HUES48 (cell line): Measurements from ENCODE around the gene SFI1.

ENCODE experiments used
- H3K27ac ChIP-seq: one replicate; pipeline ENCODE4 v1.7.0; 2013; ENCODE audit warnings: low read depth, low read length, inconsistent platforms
- H3K27me3 ChIP-seq: 2 replicates; pipeline ENCODE4 v1.6.1; 2013; ENCODE audit warnings: mild to moderate bottlenecking, low read length; ENCODE audit not compliant: control insufficient read depth, insufficient read depth
- H3K36me3 ChIP-seq: 2 replicates; pipeline ENCODE4 v1.6.1; 2013; ENCODE audit warnings: low read length; ENCODE audit not compliant: control insufficient read depth, insufficient read depth
- H3K4me1 ChIP-seq: 2 replicates; pipeline ENCODE4 v1.6.1; 2013; ENCODE audit warnings: mild to moderate bottlenecking, low read length; ENCODE audit not compliant: control insufficient read depth, insufficient read depth
- H3K4me3 ChIP-seq: 2 replicates; pipeline ENCODE4 v1.5.1; 2013; ENCODE audit warnings: mild to moderate bottlenecking, low read depth, low read length
- H3K9ac ChIP-seq: 2 replicates; pipeline ENCODE4 v1.6.1; 2013; ENCODE audit warnings: mild to moderate bottlenecking, low read depth, low read length, moderate library complexity
- H3K9me3 ChIP-seq: 2 replicates; pipeline ENCODE4 v1.6.1; 2013; ENCODE audit warnings: low read length; ENCODE audit not compliant: control insufficient read depth, insufficient read depth

SFI1 gene

DNA sequence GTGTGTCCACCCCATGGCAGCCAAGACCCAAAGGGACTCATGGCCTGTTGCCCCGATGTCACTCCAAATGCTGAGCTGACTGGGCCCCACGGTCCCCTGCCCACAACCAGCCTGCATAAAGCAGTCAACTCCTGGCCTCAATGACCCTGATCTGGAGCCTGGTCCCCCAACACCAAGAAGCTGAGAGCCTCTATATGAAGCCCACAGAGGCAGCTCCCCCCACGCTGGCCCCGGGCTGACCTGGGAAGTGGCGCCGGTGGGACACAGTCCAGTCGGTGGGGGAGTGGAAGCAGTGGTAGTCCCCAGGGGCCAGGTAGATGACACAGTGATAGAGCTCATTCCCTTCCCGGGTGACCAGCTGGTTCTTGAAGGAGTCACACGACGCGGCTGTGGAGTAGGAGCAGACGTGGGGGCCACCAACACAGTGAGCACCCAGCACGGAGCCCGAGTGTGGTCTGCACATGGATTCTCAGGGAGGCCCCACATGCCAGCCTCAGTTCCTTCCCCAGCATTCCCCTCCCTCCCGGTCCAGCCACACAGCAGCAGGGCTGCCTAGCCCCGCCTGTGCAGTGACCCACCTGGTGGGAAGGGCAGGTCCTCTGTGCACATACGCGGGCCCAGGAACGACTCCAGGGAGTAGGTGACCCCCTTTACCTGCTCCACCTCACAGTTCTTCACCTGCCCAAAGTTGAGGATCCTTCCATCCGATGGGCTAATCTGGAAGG is 124.6 kb downstream of the SFI1 start:
- Histone ChIP-seq H3K9ac (no peak overlapping the region), H3K4me3 (no peak overlapping the region), H3K9me3 (no peaks in the 10 kb centered on the region), H3K36me3 (peaks cover 44% of the 10 kb centered on the region), H3K27ac (no peak overlapping the region), H3K4me1 (peaks cover 15% of the 10 kb centered on the region), H3K27me3 (no peaks in the 10 kb centered on the region)

DNA sequence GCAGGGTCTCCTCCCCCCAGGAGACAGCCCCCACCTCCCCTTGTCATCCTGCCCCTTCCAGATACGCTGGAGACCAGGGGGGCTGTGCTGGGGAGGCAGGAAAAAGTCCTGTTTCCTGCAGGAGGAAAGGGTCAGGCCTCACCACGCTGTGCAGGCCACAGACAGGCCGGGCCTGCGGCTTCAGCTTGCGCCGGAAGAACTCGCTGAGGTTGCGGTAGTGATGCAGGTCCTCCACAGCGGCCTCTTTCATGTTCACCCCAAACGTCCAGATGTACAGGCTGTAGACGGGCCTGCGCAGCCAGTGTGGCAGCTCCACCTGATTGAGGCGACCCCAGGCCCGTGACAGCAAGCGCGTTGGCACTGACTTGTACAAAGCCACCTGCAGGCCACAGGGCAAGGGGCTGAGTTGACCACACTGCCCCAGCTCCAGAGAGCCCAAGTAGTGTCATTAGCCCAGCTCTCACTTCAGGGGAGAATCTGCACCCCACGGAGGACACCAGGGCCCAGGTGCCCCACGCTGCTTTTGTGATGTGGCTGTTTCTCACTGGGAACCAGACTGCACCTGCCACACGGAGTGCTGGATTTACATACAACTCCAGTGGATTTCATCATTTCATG is 125.3 kb downstream of the SFI1 start:
- Histone ChIP-seq H3K36me3 (peaks cover 44% of the 10 kb centered on the region), H3K27ac (no peak overlapping the region), H3K4me1 (peaks cover 22% of the 10 kb centered on the region), H3K4me3 (no peak overlapping the region), H3K9ac (no peak overlapping the region), H3K27me3 (no peaks in the 10 kb centered on the region), H3K9me3 (no peaks in the 10 kb centered on the region)

DNA sequence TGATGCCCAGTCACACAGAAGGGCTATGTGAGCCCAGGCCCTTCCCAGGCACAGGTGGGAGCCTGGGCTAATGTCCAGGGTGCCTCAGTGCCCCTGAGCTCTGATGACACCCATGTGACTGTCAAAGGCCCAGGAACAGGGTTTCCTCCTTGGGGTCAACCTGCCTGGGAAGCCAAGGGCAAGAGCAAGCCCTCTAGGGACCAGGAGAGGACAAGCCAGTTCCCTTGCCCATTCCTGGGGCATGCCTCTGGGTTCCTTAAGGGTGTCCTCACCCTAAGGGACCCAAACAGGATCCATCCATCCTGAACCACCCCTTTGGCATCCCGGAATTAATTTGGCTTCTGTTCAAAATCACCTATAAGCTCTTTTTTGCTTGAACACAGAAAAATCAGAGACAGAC is 126.6 kb downstream of the SFI1 start:
- H3K9ac ChIP-seq: no peak overlapping the region
- peaks cover 44% of the 10 kb centered on the region for H3K36me3 ChIP-seq
- H3K27ac ChIP-seq: no peak overlapping the region
- H3K4me3 ChIP-seq: no peak overlapping the region
- no peaks in the 10 kb centered on the region for H3K27me3 ChIP-seq
- H3K9me3 ChIP-seq: no peaks in the 10 kb centered on the region
- peaks cover 26% of the 10 kb centered on the region for H3K4me1 ChIP-seq

DNA sequence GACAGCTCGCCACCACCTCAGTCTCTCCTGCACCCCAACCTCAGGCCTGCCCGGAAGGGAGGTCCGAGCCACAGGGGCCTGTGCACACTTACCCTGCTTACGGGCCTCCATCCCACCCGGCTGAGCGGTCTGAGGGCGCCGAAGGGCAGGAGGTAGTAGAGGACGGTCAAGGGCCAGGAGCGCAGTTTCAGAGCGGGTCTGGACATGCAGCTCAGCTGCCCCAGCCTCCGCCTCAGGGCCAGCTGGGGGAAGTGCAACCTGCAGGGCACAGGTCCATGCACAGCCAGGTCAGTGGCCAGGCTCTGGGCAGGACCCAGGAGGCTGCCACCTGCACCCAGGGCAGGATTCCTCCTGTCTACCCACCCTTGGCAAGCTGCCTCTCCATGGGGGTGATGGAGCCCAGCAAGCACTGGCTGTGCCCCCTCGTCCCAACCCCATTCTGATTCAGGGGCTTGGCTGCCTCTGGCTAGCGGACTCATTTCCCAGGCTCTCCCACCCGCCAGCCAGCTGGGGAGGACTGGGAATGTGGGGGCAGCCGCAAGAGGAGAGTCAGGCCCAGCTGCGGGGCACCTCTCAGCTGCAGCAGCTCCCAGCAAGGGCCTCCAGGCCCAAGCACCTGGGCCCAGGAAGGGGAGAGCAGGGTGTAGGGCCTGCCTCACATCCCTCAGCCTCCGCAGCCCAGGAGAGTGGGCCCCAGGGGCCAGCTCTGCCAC is 127.4 kb downstream of the SFI1 start:
- Histone ChIP-seq H3K36me3 (peaks cover 38% of the 10 kb centered on the region), H3K9ac (no peak overlapping the region)

DNA sequence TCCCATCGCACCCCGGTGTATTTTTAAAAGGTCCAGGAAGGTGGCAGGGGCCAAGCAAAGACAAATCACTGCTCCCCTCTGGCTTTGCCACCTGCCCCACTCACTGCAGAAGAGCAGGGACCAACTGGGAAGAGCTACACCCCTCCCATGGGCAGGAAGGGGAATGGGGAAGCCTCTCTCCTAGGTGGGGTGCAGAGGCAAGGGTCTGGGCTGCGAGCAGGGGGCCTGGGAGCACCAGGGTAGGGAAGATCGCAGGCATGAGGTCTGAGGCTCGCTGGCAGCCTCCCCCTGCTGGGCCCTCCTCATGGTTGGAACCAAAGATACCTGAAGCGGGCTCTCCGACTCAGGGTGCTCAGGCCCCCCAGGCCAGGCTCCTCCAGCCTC is 128.9 kb downstream of the SFI1 start:
- Histone ChIP-seq H3K9me3 (no peaks in the 10 kb centered on the region), H3K27me3 (no peaks in the 10 kb centered on the region), H3K9ac (no peak overlapping the region), H3K4me1 (peaks cover 26% of the 10 kb centered on the region), H3K36me3 (peaks cover 31% of the 10 kb centered on the region), H3K4me3 (no peak overlapping the region), H3K27ac (peak overlapping the region; percentile 37)

More for the DNA sequence above, 127.4 kb downstream of the SFI1 start:
- Histone ChIP-seq H3K4me1 (peaks cover 26% of the 10 kb centered on the region), H3K27me3 (no peaks in the 10 kb centered on the region), H3K9me3 (no peaks in the 10 kb centered on the region), H3K27ac (no peak overlapping the region), H3K4me3 (no peak overlapping the region)

DNA sequence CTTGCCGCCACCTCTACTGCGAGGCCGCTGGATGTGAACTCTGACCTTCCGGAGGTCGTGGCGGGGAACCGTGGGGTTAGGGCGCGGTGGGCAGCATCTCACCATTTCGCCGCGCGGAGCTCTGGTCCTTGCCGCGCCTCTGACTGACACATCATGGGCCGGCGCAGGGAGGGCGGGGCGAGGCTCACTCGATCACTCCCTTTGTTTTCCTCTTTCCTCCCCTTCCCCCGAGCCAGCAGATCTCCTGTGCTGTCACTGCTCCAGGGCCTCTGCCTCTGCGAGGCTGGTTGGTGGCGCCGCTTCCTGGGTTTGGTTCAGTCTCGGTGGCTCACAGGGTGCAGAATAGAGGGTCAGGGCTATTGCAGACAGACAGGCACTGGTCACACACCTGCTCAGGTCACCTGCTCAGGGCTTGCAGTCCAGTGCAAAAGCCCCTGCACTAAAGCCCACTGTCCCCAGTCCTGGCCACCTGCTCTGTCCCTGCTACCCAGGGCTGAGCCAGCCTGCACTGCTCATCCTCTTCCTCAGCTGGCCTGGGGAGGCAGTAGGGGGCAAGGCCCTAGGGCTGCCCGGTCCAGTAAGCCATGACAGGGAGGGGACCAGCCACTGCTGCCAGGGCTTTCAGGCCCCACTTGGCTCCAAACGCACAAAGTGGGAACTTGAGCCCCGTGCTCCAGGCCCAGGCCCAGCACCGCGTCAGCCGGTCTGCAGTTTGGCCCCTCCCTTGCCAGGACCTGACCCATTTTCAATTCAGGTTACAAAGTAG is 129.5 kb downstream of the SFI1 start:
- no peak overlapping the region for H3K9ac ChIP-seq
- peaks cover 25% of the 10 kb centered on the region for H3K36me3 ChIP-seq
- H3K4me3 ChIP-seq: no peak overlapping the region
- H3K27me3 ChIP-seq: no peaks in the 10 kb centered on the region
- H3K9me3 ChIP-seq: no peaks in the 10 kb centered on the region
- H3K27ac ChIP-seq: peak overlapping the region; percentile 68
- H3K4me1 ChIP-seq: peaks cover 26% of the 10 kb centered on the region

DNA sequence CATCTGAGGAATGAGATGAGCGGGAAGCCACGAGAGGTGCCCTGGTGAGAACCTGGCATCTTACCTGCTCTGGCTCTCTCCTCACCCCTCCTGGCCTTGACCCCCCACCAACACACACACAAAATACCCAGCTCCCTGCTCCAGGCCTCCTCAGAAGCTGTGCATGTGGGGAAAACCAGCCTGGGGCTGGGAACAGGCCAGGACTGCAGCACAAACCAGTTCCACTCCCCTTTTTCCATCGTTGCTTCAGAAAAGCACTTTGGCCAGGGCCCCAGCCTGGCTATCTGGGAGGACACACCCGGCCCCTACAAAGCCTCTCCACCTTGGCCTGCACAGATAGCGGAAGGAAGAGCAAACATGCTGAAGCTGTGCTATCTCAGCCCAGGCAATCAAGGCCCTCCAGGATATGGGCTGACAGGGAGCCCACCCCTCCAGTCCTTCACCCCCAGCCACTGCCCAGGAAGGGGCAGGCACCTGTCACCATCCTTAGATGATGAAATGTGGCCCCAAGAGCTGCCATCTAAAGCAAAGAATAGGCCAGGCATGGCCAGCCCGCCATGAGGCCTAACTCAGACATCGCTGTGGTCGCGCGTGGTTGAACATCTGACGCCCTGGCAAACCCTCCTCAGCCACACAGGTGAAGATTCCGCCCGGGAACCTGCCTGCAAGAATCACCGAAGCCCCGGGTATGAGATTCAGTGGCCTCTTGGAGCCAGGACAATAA is 130.3 kb downstream of the SFI1 start:
- peak overlapping the region; percentile 68 for H3K27ac ChIP-seq
- H3K4me1 ChIP-seq: peaks cover 31% of the 10 kb centered on the region
- no peaks in the 10 kb centered on the region for H3K27me3 ChIP-seq
- H3K36me3 ChIP-seq: peaks cover 18% of the 10 kb centered on the region
- no peak overlapping the region for H3K9ac ChIP-seq
- no peaks in the 10 kb centered on the region for H3K9me3 ChIP-seq
- H3K4me3 ChIP-seq: no peak overlapping the region

DNA sequence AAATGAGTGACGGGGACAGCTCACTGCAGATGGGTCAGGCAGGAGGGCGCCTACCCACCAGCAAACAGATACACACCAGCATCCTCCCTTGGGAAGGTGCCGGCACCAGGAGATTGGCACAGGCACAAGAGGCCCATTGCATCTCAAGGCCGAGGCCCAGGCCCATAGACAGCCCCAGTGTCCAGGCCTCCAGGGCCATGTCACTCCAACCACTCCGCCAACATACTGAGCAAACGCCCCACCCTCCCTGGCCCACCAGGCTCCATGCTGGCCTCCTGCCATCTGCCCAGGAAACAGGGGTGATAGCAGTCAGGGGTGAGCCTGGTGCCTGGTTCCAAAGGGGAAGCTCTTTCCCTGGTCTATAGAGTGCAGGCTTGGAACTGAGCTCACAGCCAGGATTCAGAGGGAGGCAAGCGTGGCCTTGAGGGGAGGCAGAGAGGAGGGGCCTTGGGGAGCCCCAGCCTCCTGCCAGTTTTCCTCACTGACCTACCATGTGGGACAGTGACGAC is 130.9 kb downstream of the SFI1 start:
- Histone ChIP-seq H3K4me3 (no peak overlapping the region), H3K4me1 (peaks cover 33% of the 10 kb centered on the region), H3K27me3 (no peaks in the 10 kb centered on the region), H3K36me3 (peaks cover 13% of the 10 kb centered on the region), H3K9me3 (no peaks in the 10 kb centered on the region), H3K27ac (no peak overlapping the region), H3K9ac (no peak overlapping the region)

DNA sequence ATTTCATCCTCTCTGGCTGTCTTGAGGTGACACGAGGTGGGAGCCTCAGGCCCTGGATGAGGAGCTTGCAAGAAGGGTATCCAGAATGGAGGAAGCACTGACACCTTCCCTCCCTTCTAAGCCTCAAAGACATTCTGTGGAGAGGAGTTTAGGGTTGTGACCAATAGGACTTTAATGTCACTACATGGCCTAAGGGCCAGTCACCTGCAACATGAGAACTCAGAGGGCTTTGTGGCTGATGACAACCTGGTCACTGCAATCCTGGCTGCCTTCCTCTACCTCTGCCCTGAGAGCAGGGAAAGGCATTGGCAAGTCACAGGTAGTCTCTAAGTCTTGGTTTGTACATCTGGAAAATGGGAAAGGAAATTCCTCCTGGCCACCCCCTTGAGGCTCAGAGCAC is 132.0 kb downstream of the SFI1 start:
- peaks cover 9% of the 10 kb centered on the region for H3K36me3 ChIP-seq
- H3K9me3 ChIP-seq: no peaks in the 10 kb centered on the region
- H3K9ac ChIP-seq: no peak overlapping the region
- H3K4me3 ChIP-seq: no peak overlapping the region
- peaks cover 33% of the 10 kb centered on the region for H3K4me1 ChIP-seq
- H3K27me3 ChIP-seq: no peaks in the 10 kb centered on the region
- H3K27ac ChIP-seq: no peak overlapping the region

DNA sequence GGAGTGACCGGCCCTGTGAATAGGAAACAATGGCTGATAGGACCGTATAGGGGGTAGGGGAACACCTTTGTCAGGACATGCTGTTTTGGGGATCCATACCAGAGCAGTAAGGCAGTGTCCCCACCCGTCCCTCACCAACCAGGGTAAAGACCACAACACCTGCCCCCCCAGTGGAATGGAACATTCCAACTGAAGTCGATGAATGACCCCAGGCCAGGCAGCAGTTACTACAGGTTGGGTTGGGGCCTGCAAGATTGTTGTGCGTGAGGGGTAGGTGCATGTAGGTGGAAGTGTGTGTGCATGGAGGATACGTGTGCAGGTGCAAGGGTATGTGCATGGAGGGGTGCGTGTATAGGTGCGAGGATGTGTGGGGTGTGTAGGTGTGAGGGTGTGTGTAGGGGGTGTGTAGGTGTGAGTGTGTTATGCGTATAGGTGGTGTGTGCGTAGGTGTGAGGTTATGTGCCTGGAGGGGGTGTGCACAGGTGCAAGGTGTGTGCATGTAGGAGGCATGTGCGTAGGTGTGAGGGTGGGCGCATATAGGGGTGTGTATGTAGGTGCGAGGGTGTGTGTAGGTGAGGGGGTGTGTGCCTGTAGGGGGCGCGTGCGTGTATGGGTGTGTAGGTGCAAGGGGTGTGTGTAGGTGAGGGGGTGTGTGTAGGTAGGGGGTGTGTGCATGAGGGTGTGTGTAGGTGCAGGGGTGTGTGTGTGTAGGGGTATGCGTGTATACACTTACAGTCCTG is 132.8 kb downstream of the SFI1 start:
- no peaks in the 10 kb centered on the region for H3K27me3 ChIP-seq
- no peak overlapping the region for H3K27ac ChIP-seq
- no peak overlapping the region for H3K9ac ChIP-seq
- peaks cover 32% of the 10 kb centered on the region for H3K4me1 ChIP-seq
- H3K4me3 ChIP-seq: no peak overlapping the region
- H3K9me3 ChIP-seq: no peaks in the 10 kb centered on the region
- peaks cover 9% of the 10 kb centered on the region for H3K36me3 ChIP-seq
